Hepatic stellate cell (primary cell): ENCODE results near the gene APOL3.
"Not testable (repeated sequence)": the region's sequence is repeated elsewhere in the genome, so short reads cannot be mapped to it uniquely, and the experiment has no call there.

Experiments used
- DNase-seq: peaks from one replicate; pipeline ENCODE4 v3.0.0; 2011; ENCODE audit warnings: low spot score

The APOL3 gene

DNA sequence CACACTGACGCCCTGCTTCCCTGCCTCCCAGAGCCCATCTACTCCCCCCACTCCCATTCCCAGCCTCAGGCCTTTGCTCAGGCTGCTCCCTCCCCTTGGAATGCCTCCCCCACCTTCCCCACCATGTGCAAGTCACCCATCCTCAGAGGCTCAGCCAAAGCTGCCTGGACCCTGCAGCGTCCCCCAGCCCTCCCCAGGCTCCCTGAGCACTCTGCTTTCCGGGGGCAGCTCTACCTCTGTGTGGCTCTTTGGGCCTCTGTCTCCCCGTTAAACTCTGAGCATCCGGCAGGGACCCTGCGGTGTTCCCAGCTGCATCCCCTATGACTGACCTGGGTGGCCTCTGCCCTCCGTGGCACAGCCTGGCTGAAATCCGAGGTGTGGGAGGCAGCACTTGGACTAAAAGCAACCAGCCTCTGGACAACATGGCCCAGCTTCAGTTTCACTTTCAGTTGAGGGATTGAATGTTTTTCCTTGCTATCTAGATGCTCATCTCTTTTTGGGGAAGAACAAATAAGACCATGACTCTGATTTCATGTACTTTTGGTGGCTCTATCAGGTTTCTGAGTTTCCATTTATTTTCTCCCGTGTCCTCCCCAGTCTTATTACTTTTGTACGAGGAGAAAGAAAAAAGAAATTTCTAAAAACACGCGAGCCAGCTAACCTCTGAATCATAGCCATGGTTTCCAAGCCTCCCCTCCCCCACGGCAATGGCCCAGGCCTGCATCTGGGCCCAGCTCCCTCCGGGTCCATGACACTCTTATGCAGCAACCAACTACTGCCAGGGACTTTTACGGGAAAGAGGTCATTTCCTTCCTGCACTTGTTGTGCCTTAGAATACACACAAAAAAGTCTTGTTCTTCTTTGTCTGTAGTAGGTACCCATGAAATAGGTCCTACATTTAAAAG lies 3.8 kb downstream of the APOL3 start:
- peak; percentile 77 for DNase-seq

DNA sequence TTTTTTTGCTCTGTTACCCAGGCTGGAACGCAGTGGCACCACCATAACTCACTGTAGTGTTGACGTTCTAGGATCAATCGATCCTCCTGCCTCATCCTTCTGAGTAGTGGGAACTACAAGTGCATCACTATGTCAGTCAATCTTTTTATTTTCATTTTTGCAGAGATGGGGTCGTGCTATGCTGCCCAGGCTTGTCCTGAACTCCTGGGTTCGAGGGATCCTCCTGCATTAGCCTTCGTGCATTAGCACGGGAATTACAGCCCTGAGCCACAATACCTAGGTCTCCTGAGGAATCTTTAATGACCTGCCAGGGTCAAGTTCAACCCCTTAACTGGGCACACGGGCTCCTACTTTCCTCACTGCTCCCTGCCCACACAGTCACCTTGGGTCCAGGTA lies 4.4 kb downstream of the APOL3 start:
- DNase-seq, result no peak

DNA sequence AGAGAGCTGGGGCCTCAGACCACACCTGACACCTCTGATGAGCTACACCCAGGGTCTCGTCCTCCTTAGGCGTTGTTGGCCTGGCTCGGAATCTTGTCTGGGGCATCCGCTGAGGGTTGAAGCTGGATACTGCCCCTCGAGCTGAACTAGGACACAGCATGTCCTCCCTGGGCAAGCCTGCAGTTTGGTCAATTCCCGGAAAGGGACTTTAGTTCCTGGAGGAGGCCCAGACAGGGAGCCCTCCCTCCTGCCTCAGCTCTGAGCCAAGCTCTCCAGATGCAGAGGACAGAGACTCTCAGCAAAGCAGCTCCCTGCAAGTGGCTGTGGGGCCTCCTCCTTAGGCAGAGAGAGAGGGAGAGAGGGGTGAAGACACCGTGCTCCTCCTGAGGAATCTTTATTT lies 4.9 kb downstream of the APOL3 start:
- DNase-seq, result no peak

DNA sequence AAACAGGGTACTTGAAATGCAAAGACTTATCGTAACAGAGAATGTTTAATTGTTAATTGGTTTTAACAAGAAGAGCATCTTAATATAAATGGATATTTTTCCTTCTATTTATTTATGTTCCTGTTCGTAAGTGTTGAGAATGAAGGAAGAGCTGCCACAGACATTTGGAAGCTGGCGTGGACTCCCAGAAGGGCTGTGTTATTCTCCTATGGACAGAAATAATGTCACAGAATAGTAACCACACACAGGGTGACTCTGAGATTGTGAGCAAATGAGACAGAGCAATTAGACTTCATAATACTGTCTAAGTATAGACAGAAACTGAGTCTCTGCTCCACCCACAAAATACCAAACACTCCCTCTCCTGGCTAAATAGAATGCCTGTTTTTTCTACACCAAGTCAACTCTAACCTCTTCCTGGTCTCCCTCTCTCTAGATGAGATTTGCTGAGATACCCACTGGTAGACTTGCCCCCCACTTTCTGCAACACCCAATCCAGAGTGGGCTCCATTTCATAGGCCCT lies 6.1 kb downstream of the APOL3 start:
- no peak for DNase-seq

DNA sequence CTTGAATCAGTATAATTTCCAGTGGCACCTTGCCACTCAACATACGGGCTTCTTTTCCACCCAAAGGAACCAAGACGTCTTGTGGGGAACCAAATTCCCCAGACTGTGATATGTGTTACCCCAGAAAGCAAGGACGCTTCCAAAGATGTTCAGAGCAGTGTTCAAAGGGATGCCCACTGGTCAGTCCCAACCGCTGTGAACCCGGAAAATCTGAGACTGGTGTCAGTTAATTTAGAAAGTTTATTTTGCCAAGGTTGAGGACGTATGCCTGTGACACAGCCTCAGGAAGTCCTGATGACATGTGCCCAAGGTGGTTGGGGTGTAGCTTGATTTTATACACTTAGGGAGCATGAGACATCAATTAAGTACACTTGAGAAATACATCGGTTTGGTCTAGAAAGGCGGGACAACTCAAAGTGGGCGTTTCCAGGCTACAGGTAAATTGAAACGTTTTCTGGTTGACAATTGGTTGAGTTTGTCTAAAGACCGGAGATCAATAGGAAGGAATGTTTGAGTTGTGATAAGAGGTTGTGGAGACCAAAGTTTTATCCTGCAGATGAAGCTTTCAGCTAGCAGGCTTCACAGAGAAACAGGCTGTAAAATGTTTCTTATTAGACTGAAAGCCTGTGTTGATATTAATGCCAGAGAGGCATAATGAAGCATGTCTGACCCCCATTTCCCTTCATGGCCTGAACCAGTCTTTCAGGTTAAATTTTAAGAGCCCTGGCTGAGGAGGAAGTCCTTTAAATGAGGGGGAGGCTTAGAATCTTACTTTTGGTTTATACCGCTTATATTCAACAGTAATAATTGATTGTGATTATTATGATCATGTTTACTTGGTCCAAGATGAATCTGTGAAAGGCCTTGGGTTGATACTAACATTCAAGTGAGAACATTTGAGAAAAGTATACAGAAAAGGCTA lies 6.8 kb downstream of the APOL3 start:
- no peak for DNase-seq

DNA sequence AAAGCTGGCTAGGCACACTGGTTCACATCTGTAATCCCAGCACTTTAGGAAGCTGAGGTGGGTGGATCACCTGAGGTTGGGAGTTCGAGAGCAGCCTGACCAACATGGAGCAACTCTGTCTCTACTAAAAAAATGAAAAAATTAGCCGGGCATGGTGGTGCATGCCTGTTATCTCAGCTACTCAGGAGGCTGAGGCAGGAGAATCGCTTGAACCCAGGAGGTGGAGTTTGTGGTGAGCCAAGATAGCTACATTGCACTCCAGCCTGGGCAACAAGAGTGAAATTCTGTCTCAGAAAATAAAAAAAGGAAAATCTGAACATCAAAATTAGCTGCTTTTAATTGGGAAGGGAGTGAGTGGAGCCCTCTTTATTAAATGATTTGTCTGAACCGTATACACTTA lies 7.7 kb downstream of the APOL3 start:
- not testable (repeated sequence) for DNase-seq

DNA sequence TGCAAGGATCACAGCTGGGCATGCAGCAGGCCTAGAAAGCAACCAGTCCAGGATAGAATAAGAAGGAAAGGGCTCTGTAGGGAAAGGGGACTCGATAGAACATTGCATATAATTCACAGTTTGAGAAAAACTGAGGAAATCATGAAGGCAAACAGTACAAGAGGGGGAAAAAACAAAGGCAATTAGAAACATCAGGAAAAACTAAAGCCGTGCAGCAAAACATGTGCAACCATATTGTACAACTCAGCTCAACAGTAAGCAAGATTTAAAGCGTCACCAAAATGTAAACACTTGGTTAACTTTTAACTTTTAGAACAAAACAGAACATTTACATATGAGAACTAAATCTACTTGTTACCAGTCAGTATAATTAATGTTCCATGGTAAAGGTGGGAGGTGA lies 8.5 kb downstream of the APOL3 start:
- DNase-seq, result no peak

DNA sequence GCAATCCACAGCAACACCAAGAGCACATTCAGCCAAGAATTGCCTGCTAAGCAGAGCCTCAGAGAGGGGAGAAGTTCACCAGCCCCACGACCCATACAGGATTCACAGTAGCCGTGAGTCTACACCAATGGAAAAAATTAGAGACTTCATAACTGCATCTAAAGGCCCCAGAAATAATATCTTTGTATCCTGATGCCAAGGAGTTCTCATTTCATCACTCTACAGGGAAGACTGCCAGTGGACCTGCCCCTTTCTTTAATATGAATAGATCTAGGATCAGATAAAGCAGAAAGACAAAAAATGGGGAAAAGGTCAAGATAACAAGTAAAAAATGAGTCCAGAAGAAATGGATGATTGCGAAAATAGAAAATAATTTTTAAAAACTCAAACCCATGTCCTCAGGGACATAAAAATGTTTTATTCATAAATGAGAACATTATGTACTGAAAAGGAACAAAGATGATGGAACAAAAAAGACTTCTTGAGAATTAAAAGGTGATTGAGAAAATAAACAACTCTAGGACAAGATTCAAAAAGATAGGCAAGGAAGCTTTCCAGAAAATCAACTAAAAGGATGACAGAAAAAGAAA lies 9.5 kb downstream of the APOL3 start:
- no peak for DNase-seq

DNA sequence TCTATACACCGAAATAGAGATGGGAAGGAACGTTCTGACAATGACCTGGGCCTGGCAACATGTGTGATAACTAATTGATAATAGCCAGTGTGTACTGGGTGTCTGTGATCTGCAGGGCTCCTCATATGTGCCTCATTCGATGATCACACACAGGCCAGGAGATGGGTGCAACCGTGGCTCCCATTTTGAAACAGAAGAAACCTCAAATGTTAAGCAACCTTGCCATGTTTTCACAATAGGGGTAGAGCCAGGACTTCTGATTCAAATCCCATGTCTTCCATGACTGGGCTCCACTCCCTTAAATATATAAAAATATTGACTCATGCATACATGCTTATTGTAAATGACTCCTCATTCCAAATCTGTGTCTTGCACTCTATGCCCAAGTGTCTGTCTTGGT lies 11.1 kb downstream of the APOL3 start:
- DNase-seq, result peak; percentile 22

DNA sequence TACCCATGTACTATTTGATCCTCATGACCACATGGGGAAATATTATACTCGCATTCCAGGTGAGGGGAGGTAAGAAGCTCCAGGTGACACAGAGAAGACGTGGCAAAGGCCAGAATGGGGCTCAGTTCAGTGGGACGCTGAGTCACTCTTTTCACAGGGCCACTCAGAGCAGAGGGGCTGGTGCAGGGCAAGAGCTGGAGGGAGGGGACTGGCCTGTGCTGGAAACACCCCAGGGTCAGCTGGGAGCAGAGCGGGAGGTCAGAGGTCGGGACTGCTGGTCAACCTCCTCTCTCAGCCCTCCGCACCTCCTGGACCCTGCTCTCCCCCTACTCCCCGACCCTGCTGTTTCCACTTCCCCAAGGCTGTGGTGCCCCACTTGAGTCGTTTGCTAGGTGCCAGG lies 12.1 kb downstream of the APOL3 start:
- no peak for DNase-seq

DNA sequence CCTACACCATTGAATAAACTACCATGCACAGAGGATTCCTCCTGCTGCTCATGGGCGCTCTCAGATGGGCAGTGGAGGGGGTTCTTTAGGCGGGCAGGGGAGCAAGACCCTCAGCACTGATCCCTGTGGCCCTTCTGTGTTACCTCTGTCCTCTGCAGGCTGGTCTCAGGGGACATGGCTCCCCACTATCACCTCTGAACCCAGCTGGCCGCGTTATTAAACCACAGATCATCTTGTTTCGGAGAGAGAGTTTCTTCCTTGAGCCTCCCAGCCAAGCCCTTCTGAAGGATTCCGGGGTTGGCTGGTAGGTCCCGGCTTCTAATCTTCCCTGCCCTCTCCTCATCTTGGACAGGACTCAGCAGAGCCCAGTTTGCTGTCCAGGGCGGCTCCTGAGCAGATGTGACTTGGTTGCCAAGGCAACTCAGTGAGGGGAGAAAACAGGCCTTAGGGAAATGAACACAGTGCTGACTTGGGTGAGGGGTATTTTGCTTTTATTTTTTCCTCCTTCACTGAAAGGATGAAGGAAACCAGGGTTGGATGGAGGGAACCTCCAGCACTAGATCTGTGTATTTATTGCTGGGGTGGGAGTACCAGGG lies 13.3 kb downstream of the APOL3 start:
- no peak for DNase-seq

DNA sequence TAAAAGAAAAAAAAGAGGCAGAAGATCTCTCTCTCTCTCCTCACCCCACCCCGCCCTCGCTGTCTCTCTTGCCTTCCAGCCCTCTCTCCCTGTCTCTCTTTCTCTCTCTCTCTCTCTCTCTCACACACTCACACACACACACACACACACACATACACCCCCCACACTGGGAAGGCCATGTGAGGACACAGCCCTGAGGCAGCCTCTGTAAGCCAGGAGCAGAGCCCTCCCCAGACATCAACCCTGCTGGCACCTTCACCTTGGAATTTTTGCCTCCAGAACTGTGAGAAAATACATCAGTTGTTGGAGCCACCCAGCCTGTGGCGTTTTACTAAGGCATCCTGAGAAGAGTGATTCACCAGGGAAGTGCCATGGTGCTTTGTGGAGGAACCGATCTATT lies 14.7 kb downstream of the APOL3 start:
- DNase-seq, result no peak

DNA sequence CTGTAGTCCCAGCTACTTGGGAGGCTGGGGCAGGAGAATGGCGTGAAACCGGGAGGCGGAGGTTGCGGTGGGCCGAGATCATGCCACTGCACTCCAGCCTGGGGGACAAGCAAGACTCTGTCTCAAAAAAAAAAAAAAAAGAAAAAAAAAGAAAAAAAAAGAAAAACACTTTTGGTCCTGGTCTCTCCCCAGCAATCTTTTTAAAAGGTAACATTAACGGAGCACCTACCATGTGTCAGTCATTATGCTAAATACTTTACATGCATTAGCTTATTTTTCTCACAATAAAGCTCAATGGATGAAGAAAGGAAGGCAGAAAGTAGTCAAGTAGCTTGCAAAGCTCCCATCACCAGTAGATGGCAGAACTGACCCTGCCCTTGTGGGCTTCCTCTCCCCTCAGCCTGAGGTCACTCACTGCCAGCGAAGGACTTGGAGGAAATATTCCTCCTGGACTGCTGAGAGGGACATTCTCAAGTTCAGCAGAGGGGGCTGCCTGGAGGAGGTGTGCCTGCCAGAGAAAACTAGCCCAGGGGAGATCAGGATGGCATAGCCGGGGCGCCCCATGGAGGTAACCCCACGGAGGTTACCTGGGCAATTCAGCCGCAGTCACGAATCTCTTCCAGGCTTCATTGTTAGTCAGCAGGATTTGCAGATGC lies 15.5 kb downstream of the APOL3 start:
- DNase-seq, result peak; percentile 64

DNA sequence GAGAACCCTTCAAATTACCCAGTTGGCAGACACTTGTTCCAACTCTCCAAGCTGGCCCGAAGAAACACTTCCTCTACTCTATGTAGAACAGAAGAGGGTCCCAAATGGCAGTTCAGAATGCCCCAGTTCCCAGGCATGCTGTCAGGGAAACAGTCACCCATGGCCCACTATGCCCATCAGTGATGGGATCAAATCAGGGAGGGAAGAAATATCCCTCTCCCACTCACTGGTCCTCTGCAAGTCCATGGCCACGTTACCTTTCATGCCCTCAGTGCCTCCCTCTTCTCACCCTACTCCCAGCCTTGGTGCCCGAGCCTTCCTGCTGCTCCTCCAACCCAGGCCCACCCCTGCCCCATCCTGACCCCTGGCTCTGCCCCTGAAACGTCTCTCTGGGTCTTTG lies 16.6 kb downstream of the APOL3 start:
- no peak for DNase-seq

DNA sequence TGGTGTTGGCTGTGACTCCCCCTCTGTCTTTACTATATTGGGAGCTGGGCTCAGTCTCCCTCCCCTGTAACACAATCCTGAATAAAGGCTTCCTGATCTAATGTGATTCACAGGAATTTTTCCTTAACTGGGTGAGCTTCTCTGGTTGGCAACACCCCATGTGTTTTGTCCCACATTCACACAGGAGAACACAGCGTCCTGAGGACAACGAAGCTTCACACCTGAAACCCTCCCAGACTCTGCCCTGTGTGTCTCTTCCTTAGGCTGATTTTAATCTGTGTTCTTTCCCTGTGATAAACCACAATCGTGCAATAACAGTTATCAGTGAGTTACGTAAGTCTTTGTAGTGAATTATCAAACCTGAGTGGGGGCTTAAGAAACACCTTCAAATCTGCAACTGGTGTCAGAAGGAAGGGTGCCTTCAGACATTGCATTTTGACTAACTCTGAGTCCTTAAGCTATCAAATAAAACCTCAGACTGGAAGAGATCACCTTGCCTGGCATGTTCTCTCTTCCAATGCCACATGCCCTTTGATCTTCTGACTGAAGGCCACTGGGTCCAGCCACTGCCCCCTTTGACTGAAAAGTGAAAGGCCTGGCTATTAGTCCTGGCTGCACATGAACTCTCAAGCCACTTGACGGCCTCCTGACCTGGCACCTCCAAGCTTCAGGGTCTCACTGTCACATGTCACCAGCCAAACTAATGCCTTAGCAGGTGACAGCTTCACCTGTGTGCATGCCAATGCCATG lies 17.3 kb downstream of the APOL3 start:
- DNase-seq, result no peak

DNA sequence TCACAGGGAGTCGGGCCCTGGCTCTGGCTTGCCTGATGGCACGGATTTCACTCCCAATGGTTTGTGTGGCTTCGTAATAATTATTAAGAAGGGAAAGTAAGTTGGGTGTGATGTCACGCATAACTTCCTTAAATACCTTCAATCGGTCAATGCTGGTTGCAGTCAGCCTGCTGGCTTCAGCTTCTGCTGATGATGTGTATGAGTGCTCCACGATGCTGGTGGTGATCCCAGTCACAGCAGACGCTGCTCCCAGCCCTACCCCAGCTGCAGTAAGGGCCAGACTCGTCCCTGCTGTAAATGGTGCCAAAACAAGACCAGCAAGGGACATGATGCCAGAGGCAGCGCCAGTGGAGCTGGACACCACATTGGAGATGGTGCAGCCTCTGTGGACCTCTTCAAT lies 19.1 kb downstream of the APOL3 start:
- no peak for DNase-seq

DNA sequence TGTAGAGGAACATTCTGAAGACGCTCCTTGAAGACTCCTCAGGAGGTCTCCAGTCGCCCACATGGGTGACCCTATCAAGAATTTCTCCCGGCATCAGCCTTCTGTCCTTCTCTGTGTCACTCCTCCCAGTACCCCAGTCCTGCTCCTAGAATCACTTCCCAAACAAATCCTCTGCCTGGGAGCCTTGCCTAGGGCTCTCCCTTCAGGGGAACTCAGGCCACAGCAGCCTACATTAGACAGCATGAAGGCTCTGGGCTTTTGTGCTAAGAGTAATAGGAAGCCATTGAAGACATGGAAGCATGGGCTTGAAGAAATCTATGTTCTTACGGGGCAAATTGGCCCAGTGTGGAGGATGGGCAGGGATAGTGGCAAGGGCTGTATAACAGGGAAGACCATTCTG lies 21.8 kb downstream of the APOL3 start:
- not testable (repeated sequence) for DNase-seq

DNA sequence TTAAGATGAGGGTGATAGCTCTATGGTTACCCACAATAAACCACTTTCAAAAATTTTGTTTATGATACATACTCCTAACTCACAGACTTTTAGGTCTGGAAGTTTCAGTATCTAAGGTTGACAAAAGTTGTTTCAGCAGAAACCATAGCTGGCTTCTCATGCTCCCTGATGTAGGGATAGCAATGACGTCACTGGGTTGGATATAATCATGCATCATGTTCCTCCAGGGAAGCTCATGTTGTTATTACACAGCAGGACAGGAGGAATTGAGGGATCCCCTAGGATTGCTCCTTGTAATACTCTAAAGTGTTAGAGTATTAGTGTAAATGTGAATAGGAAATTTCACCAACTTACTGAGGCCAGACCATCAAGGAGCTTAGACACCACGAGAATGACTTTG lies 23.6 kb downstream of the APOL3 start:
- DNase-seq, result peak; percentile 19

DNA sequence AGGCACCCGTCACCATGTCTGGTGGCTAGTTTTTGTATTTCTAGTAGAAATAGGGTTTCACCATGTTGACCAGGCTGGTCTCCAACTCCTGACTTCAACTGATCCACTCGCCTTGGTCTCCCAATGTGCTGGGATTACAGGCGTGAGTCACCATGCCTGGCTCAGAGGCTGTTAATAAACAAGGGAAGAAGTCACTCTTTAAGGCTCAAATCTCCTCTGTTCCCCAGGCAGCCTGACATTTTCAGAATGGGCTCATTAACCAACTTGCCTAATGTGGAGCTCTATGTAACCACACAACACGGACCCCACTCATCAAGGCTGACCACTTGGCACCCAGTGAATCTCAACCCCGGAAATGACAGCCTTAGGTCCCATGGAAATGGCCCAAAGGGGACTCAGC lies 24.1 kb downstream of the APOL3 start:
- no peak for DNase-seq

DNA sequence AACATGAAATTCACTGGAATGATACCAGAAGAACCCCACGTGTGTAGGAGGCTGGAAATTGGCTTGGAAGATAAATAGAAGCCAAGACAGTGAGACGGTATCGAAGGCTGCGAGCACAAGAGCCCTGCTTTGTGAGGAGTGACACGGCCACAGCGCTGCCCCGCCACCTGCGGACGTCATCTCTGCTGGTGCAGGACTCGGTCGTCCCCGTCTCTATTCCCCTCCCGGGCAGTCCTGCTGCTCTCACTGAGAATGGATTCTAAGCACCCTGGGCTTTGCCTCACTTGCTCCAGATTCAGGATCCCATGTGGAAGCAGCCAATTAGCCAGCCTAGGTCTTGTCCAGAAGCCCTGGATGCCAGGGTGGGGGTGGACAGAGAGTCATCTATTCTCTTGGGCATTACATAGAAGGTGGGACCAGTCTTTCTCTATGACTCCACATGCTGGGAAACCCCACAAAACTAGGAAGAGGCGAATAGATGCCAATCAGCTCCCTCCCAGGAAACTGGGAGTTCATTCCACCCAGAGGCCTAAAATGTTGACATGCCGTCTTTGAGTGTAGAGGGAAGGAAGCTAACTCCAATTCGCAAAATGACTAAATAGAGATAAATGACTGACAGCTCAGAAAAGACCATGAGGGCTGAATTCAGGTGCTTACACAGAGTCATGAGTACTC lies 25.1 kb downstream of the APOL3 start:
- no peak for DNase-seq
